Prostate gland (tissue), 2 donors: ENCODE data around the gene FNDC10. TPM values are rescaled to one million over a fixed set of nuclear protein-coding genes. Genes with fewer than 3 reads are reported as not detected.
A peak's percentile ranks its signal among the peaks of the same experiment; 100 is the strongest.

Source experiments
- DNase-seq: peaks from one replicate; pipeline ENCODE4 v3.0.0-alpha.2; 2019; ENCODE audit warnings: low spot score
- H3K27ac ChIP-seq, 2 donors: fragments of 200-600 bp; sonication (generic); 2 replicates each; pipeline ENCODE4 v1.5.1; 2017 to 2019
- H3K27me3 ChIP-seq: fragments of 200-600 bp; sonication (generic); replicated peaks from 2 replicates; pipeline ENCODE4 v1.5.1; 2019; ENCODE audit not compliant: insufficient read depth
- H3K36me3 ChIP-seq, 2 donors: fragments of 200-600 bp; sonication (generic); 1 replicate in 1 of 2; 2 replicates in 1 of 2; pipeline versions ENCODE4 v1.5.1 to v1.8.1; 2017 to 2019
- H3K4me1 ChIP-seq: fragments of 200-600 bp; sonication (generic); replicated peaks from 2 replicates; pipeline ENCODE4 v1.5.1; 2019
- H3K4me3 ChIP-seq, 2 donors: fragments of 200-600 bp; sonication (generic); 2 replicates each; pipeline ENCODE4 v1.5.1; 2017 to 2019
- H3K9me3 ChIP-seq: fragments of 200-600 bp; sonication (generic); 2 replicates; pipeline ENCODE4 v1.5.1; 2017
- POLR2A ChIP-seq: fragments of 450-650 bp; IDR thresholded peaks from one replicate; pipeline ENCODE4 v1.6.1; 2016; ENCODE audit warnings: antibody characterized with exemption, mild to moderate bottlenecking
- POLR2AphosphoS5 ChIP-seq: sonication (generic); formaldehyde crosslinking; IDR thresholded peaks from one replicate; pipeline ENCODE4 v1.6.1; 2017; ENCODE audit warnings: antibody characterized with exemption
- WGBS: methylation state at CpG from one replicate; pipeline ENCODE4 v1.1.5; 2018; 5-methylcytosine and 5-hydroxymethylcytosine counted together
- intact Hi-C: fragments of 100-400 bp; cut with DNase I; formaldehyde crosslinking; loops from one replicate; pipeline ENCODE4 v1.14.2; 2022
- total RNA-seq, 2 donors: library from RNA; depleted of rRNA; stranded (reverse); fragments of >200 nt; gene quantifications; one replicate each; pipeline ENCODE4 v1.1.0, GENCODE V29; 2016
- TF ChIP-seq, protein P1 (sequence below), 4 experiments: fragments of 200-600 bp in 2 of 4; fragments of 450-650 bp in 2 of 4; sonication (generic) in 2 of 4; IDR thresholded peaks; 1 replicate in 3 of 4; 2 replicates in 1 of 4; pipeline ENCODE4 v1.5.1; 2016 to 2019; ENCODE audit warnings: antibody characterized with exemption in 4 of 4, mild to moderate bottlenecking in 2 of 4, moderate library complexity in 2 of 4

The FNDC10 gene
- total RNA-seq, 2 donors from 2014 or later: 3.5 to 33.3 TPM

DNA sequence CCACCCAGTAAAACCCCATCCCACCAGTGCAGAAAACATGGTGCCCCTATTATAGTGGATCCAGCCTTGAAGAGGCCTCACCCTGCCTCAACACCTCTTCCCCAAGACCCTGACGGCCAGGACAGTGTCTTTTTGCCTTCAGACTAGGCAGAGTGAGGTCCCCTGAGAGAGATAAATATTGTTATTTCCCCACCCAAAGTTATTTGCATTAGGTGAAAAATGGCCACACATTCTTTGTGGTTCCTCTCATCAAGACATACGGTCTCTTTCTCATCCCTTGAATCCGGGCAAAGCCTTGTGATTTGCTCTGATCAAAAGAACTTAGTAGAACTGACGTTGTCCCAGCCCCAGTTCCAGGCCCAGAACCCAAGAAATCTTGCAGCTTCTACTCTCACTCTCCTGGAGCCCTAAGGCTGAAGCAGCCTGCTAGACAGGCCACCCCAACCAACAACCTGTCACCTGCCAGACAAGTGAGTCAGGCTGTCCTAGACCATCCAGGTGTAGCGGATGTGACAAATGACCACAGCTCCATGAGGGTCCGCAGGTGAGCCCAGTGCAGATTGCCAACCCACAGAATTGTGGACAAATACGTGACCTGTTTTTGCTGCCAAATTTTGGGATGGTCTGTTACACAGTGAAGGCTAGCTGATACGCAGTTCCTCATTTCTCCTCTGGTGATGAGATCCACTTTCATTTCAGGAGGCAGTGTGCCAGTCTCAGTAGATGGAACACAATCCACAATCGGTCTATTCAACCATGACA is 17.2 kb downstream of the FNDC10 start:
- no peaks in the 10 kb centered on the region for H3K27me3 ChIP-seq
- no peak for DNase-seq
- 77% methylated on average over 9 of the region's 9 CpGs for WGBS

DNA sequence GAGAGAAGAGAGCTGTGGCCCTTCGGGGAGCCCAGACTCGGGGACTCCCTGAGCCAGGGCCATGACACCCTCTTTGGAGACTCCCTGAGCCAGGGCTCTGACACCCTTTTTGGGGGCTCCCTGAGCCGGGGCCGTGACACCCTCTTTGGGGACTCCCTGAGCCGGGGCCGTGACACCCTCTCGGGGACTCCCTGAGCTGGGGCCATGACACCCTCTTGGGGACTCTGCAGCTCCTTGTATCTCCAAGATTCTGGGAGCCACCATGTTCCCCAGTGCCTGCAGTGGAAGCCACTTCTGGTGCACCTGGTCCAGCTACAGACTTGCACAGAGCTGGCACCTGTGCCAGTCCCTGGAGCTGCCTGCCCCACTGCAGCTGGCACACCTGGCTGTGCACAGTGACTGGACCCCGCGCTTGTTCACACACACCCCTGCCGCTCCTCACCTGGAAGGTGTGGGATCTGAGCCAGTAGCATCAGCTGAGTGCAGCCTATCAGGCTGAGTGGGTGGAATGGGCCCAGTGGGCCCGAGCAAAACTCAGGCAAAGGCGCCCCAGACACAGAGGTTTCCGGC is 21.5 kb downstream of the FNDC10 start:
- TF ChIP-seq POLR2A (no peak), POLR2AphosphoS5 (no peak)
- TF ChIP-seq, protein P1, sequence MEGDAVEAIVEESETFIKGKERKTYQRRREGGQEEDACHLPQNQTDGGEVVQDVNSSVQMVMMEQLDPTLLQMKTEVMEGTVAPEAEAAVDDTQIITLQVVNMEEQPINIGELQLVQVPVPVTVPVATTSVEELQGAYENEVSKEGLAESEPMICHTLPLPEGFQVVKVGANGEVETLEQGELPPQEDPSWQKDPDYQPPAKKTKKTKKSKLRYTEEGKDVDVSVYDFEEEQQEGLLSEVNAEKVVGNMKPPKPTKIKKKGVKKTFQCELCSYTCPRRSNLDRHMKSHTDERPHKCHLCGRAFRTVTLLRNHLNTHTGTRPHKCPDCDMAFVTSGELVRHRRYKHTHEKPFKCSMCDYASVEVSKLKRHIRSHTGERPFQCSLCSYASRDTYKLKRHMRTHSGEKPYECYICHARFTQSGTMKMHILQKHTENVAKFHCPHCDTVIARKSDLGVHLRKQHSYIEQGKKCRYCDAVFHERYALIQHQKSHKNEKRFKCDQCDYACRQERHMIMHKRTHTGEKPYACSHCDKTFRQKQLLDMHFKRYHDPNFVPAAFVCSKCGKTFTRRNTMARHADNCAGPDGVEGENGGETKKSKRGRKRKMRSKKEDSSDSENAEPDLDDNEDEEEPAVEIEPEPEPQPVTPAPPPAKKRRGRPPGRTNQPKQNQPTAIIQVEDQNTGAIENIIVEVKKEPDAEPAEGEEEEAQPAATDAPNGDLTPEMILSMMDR (IDR thresholded peaks at IDR 0.05): no peak
- intact Hi-C loops: no loop called here
- no peak overlapping the region for H3K27ac ChIP-seq
- no peaks in the 10 kb centered on the region for H3K36me3 ChIP-seq
- no peaks in the 10 kb centered on the region for H3K27me3 ChIP-seq
- no peak overlapping the region for H3K4me3 ChIP-seq
- H3K9me3 ChIP-seq: no peaks in the 10 kb centered on the region
- DNase-seq: no peak
- WGBS: 78% methylated on average over 13 of the region's 13 CpGs
- H3K4me1 ChIP-seq: peaks cover 2% of the 10 kb centered on the region

More for the DNA sequence above, 17.2 kb downstream of the FNDC10 start:
- TF ChIP-seq POLR2A: no peak
- no peak for TF ChIP-seq POLR2AphosphoS5
- TF ChIP-seq, protein P1 (IDR thresholded peaks at IDR 0.05): no peak
- intact Hi-C loops: no loop called here
- Histone ChIP-seq H3K4me1 (no peaks in the 10 kb centered on the region), H3K4me3 (no peak overlapping the region), H3K27ac (no peak overlapping the region), H3K9me3 (no peaks in the 10 kb centered on the region), H3K36me3 (no peaks in the 10 kb centered on the region)

DNA sequence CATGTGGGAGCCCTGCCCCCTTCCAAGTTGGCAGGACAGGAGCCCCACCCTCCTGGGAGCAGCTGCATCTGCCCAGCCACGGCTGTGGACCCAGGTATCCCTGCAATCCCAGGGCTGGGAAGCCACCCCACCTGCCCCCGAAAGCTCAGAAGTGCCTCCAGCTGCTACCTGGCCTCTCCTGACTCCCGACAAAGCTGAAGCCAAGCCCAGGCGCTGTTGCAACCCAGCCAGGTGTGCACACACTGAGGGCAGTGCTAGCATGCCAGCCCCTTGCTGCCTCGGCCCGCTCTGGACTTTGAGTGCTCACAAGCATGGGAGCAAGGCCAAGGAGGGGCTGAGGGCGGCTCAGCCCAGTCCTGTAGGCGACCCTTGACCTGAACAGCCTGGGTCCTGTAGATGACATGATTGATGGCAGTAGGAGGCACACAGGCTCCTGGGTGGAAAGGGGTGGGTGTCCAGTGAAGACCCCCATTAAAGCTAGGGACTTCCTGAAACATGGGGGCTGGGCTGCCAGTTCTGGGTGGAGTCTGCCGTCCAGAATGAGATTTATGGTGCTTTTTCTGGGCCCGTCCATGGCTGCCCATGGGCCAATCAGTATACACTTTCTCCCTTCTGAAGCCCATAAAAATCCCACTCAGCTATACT is 22.4 kb downstream of the FNDC10 start:
- WGBS: 34% methylated on average over 8 of the region's 10 CpGs
- intact Hi-C loops: no loop called here

DNA sequence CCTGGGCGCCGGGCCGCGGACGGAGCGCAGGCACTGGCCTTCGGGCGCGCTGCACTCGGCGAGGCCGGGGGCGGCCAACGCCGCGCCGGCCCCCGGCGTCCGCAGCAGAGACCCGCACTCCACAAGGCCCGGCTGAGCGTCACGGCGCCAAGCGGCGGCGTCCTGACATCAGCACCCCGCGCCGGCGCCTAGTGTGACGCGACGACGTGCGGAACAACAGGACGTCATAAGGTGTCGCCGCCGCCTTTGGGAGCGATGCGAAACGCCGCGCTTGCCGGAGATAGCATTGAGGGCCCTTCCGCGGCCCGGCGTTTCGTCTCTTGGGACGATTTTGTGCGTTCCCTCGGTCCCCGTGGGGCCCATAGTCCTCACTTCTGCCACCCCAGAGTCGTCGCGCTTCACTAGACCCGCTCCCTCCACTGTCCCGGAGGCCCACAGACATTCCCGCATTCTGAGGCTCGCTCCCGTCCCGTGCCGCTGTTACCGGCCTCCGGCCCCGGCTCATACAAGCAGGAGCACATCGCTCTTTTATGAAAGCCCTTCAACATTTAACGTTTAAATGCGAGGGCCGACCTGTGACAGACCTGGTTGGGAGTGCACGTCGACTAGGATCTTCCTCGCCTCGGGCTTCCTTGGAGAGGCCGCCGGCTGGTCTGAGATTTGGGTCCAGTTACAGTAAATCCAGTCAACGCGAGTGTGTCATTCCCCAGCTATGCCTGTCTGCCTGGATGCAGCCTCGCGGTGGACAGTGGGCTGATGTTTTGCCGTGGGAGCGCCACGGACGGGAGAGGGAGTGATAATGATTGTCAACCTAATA is 25.0 kb downstream of the FNDC10 start, which contains the start of gene SSU72:
Gene SSU72, minus strand, starts transcription at position 143 of the 817 bp plus-strand sequence. CDS start 306 bp downstream, outside the sequence.
- peak; percentile 89 for DNase-seq
- H3K36me3 ChIP-seq: no peaks in the 10 kb centered on the region
- under 1% methylated on average over 46 of the region's 87 CpGs for WGBS
- no peaks in the 10 kb centered on the region for H3K9me3 ChIP-seq
- peak within 1 kb of the TSS; percentile 97 to 98 for H3K27ac ChIP-seq
- intact Hi-C loops: loop anchor here (2.0 kb wide), 1 partner anchor 40 kb away; the partner anchor contains the start of gene MIB2
- H3K4me1 ChIP-seq: peaks cover 5% of the 10 kb centered on the region
- peak within 1 kb of the TSS; percentile 99 to 100 for H3K4me3 ChIP-seq
- no peaks in the 10 kb centered on the region for H3K27me3 ChIP-seq
- TF ChIP-seq POLR2AphosphoS5: peak; percentile 91
- TF ChIP-seq POLR2A: peak; percentile 60
- TF ChIP-seq, protein P1 (IDR thresholded peaks at IDR 0.05): peak in 1 of 4 experiments; percentile 22

More for the DNA sequence above, 22.4 kb downstream of the FNDC10 start:
- H3K36me3 ChIP-seq: no peaks in the 10 kb centered on the region
- H3K27me3 ChIP-seq: no peaks in the 10 kb centered on the region
- H3K4me3 ChIP-seq: no peak overlapping the region
- no peak overlapping the region for H3K27ac ChIP-seq
- DNase-seq: no peak
- peaks cover 5% of the 10 kb centered on the region for H3K4me1 ChIP-seq
- TF ChIP-seq POLR2AphosphoS5 (no peak), POLR2A (no peak)
- TF ChIP-seq, protein P1 (IDR thresholded peaks at IDR 0.05): no peak
- no peaks in the 10 kb centered on the region for H3K9me3 ChIP-seq
